RWPE1 (cell line): ENCODE measurements around the gene RASGRP4.
"Not testable (repeated sequence)": the region's sequence is repeated elsewhere in the genome, so short reads cannot be mapped to it uniquely, and the experiment has no call there.

Experiments
- CTCF ChIA-PET: fragments of 350-600 bp; sonication (Branson Sonifier 250); formaldehyde crosslinking; extraction: SDS; loops from one replicate; lab custom pipeline; 2021; lab: Yijun Ruan, JAX
- POLR2A ChIA-PET: fragments of 400-600 bp; formaldehyde crosslinking; extraction: SDS; loops from one replicate; lab custom pipeline; 2020; ENCODE audit warnings: antibody characterized with exemption; ENCODE audit not compliant: low non-redundant PET; lab: Yijun Ruan, JAX
- DNase-seq: peaks from one replicate; pipeline ENCODE4 v3.0.0; 2012; ENCODE audit warnings: low spot score
- H3K27ac ChIP-seq: fragments of 450-650 bp; 2 replicates; pipeline ENCODE4 v1.5.1; 2017
- CTCF ChIP-seq: fragments of 450-650 bp; conservative IDR thresholded peaks from 2 replicates; pipeline ENCODE4 v1.5.1; 2017; ENCODE audit warnings: low read depth, mild to moderate bottlenecking

RASGRP4 gene

GRCh38 chr19:38373907-38374331 lies 52.1 kb downstream of the RASGRP4 start:
- POLR2A ChIA-PET: no interaction called here

GRCh38 chr19:38371081-38371480 lies 54.9 kb downstream of the RASGRP4 start:
- no peak for TF ChIP-seq CTCF
- H3K27ac ChIP-seq: no peak overlapping the region
- ChIA-PET POLR2A (no interaction called here), CTCF (no interaction called here)
- DNase-seq: no peak

More at GRCh38 chr19:38373907-38374331, 52.1 kb downstream of the RASGRP4 start:
- DNase-seq: no peak
- no peak for TF ChIP-seq CTCF
- CTCF ChIA-PET: no interaction called here
- H3K27ac ChIP-seq: peak overlapping the region; percentile 88

- POLR2A ChIA-PET: no interaction called here
- H3K27ac ChIP-seq: no peak overlapping the region
- CTCF ChIA-PET: no interaction called here
- TF ChIP-seq CTCF: no peak
- no peak for DNase-seq
These were observed 55.7 kb downstream of the RASGRP4 start for GRCh38 chr19:38370299-38370698.

DNA sequence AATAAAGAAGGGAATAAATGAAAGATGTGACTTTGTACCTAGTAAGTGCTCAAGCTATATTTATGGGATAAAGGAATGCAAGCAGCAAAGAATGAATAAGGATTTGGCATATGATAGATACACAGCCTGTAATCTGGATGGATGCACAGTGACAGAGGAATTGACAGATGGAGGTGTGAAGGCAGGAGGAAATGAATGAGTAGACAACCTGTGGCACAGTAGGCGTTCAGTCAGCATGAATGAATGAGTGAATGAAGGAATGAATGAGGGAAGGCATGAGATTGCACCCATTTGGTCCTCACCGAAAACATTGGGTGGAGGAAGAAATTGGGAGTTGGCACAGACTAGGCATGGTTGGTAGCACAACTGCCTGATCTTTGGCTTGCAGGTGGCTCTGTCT lies 56.4 kb downstream of the RASGRP4 start:
- TF ChIP-seq CTCF: no peak
- H3K27ac ChIP-seq: no peak overlapping the region
- ChIA-PET POLR2A (no interaction called here), CTCF (interaction anchor here (0.6 kb wide), 1 partner anchor 886 kb away, joined by 3 read pairs; no protein-coding TSS in a partner anchor)
- no peak for DNase-seq

- POLR2A ChIA-PET: no interaction called here
- CTCF ChIA-PET: interaction anchor here (0.7 kb wide), 1 partner anchor 224 kb away, joined by 3 read pairs; no protein-coding TSS in a partner anchor
- TF ChIP-seq CTCF: no peak
- H3K27ac ChIP-seq: no peak overlapping the region
- DNase-seq: no peak
These were observed 59.0 kb downstream of the RASGRP4 start for GRCh38 chr19:38367041-38367440.

GRCh38 chr19:38362946-38363688 lies 62.9 kb downstream of the RASGRP4 start:
- CTCF ChIA-PET: interaction anchor here (0.8 kb wide), 1 partner anchor 27 kb away, joined by 3 read pairs; the partner anchor contains the start of gene CATSPERG
- DNase-seq, POLR2A ChIA-PET: not testable (repeated sequence)
- H3K27ac ChIP-seq: peak overlapping the region; percentile 84
